ENCODE results near the gene SHISA9. TPM values are rescaled to one million over a fixed set of nuclear protein-coding genes. Genes with fewer than 3 reads are reported as not detected.

SHISA9 gene
- total RNA-seq, 1 experiment from 2014 or later, result 0.29 TPM

- CTCF ChIA-PET, result no interaction called here
- no peak for DNase-seq
- no peaks in the 10 kb centered on the region for H3K9me3 Mint-ChIP-seq (ENCODE audit: unreplicated experiment)
- H3K27me3 Mint-ChIP-seq (ENCODE audit: insufficient read depth, unreplicated experiment), result peaks cover 8% of the 10 kb centered on the region
- no peak overlapping the region for H3K4me3 Mint-ChIP-seq (ENCODE audit: unreplicated experiment)
- no TSS peak for BruUV-seq (replicated peaks)
- TF ChIP-seq CTCF (IDR thresholded peaks at IDR 0.05; ENCODE audit: insufficient read depth in 1 of 2, low read depth in 1 of 2, low read length in 1 of 2, severe bottlenecking in 1 of 2, unreplicated experiment in 1 of 2), result no peak
- H3K27ac Mint-ChIP-seq (ENCODE audit: unreplicated experiment), result no peak overlapping the region
- intact Hi-C loops (cut with micrococcal nuclease; ENCODE audit: unreplicated experiment), result no loop called here
- H3K36me3 Mint-ChIP-seq (ENCODE audit: insufficient read depth, unreplicated experiment), result no peaks in the 10 kb centered on the region
- no peaks in the 10 kb centered on the region for H3K4me1 Mint-ChIP-seq (ENCODE audit: low read depth, unreplicated experiment)
- Histone ChIP-seq H3K36me3 (ENCODE audit: control insufficient read depth, insufficient read depth, low read length) (no peaks in the 10 kb centered on the region), H3K4me1 (no peaks in the 10 kb centered on the region), H3K4me3 (ENCODE audit: low read depth, low read length) (no peak overlapping the region), H3K9me3 (no peaks in the 10 kb centered on the region), H3K27me3 (replicated peaks; ENCODE audit: control insufficient read depth, insufficient read depth, low read length) (no peaks in the 10 kb centered on the region)
- POLR2A ChIA-PET, result no interaction called here
Observed at GRCh38 chr16:12862327-12862726, 39.1 kb upstream of the SHISA9 start.

GRCh38 chr16:12862941-12863340, 38.5 kb upstream of the SHISA9 start:
- Histone ChIP-seq H3K27me3 (replicated peaks; ENCODE audit: control insufficient read depth, insufficient read depth, low read length) (no peaks in the 10 kb centered on the region), H3K4me3 (ENCODE audit: low read depth, low read length) (no peak overlapping the region), H3K9me3 (no peaks in the 10 kb centered on the region), H3K36me3 (ENCODE audit: control insufficient read depth, insufficient read depth, low read length) (no peaks in the 10 kb centered on the region), H3K4me1 (no peaks in the 10 kb centered on the region)
- CTCF ChIA-PET, result no interaction called here
- no peak for DNase-seq
- Mint-ChIP-seq H3K4me3 (ENCODE audit: unreplicated experiment) (no peak overlapping the region), H3K9me3 (ENCODE audit: unreplicated experiment) (no peaks in the 10 kb centered on the region), H3K27ac (ENCODE audit: unreplicated experiment) (no peak overlapping the region), H3K27me3 (ENCODE audit: insufficient read depth, unreplicated experiment) (peaks cover 8% of the 10 kb centered on the region), H3K4me1 (ENCODE audit: low read depth, unreplicated experiment) (no peaks in the 10 kb centered on the region), H3K36me3 (ENCODE audit: insufficient read depth, unreplicated experiment) (no peaks in the 10 kb centered on the region)
- intact Hi-C loops (cut with micrococcal nuclease; ENCODE audit: unreplicated experiment), result no loop called here
- TF ChIP-seq CTCF (IDR thresholded peaks at IDR 0.05; ENCODE audit: insufficient read depth in 1 of 2, low read depth in 1 of 2, low read length in 1 of 2, severe bottlenecking in 1 of 2, unreplicated experiment in 1 of 2), result no peak
- BruUV-seq (replicated peaks), result no TSS peak
- POLR2A ChIA-PET, result no interaction called here

GRCh38 chr16:12866981-12867551, 34.3 kb upstream of the SHISA9 start:
- Histone ChIP-seq H3K36me3 (ENCODE audit: control insufficient read depth, insufficient read depth, low read length) (no peaks in the 10 kb centered on the region), H3K4me3 (ENCODE audit: low read depth, low read length) (no peak overlapping the region), H3K4me1 (no peaks in the 10 kb centered on the region), H3K27me3 (replicated peaks; ENCODE audit: control insufficient read depth, insufficient read depth, low read length) (no peaks in the 10 kb centered on the region), H3K9me3 (no peaks in the 10 kb centered on the region)
- peaks cover 15% of the 10 kb centered on the region for H3K27me3 Mint-ChIP-seq (ENCODE audit: insufficient read depth, unreplicated experiment)
- H3K4me1 Mint-ChIP-seq (ENCODE audit: low read depth, unreplicated experiment), result no peaks in the 10 kb centered on the region
- H3K4me3 Mint-ChIP-seq (ENCODE audit: unreplicated experiment), result no peak overlapping the region
- no peak overlapping the region for H3K27ac Mint-ChIP-seq (ENCODE audit: unreplicated experiment)
- no peaks in the 10 kb centered on the region for H3K9me3 Mint-ChIP-seq (ENCODE audit: unreplicated experiment)
- BruUV-seq (replicated peaks), result no TSS peak
- POLR2A ChIA-PET, result no interaction called here
- CTCF ChIA-PET, result no interaction called here
- intact Hi-C loops (cut with micrococcal nuclease; ENCODE audit: unreplicated experiment), result no loop called here
- TF ChIP-seq CTCF (IDR thresholded peaks at IDR 0.05; ENCODE audit: insufficient read depth in 1 of 2, low read depth in 1 of 2, low read length in 1 of 2, severe bottlenecking in 1 of 2, unreplicated experiment in 1 of 2), result no peak
- no peaks in the 10 kb centered on the region for H3K36me3 Mint-ChIP-seq (ENCODE audit: insufficient read depth, unreplicated experiment)
- no peak for DNase-seq
